Measurements from ENCODE around the gene THRA.

Gene THRA

DNA sequence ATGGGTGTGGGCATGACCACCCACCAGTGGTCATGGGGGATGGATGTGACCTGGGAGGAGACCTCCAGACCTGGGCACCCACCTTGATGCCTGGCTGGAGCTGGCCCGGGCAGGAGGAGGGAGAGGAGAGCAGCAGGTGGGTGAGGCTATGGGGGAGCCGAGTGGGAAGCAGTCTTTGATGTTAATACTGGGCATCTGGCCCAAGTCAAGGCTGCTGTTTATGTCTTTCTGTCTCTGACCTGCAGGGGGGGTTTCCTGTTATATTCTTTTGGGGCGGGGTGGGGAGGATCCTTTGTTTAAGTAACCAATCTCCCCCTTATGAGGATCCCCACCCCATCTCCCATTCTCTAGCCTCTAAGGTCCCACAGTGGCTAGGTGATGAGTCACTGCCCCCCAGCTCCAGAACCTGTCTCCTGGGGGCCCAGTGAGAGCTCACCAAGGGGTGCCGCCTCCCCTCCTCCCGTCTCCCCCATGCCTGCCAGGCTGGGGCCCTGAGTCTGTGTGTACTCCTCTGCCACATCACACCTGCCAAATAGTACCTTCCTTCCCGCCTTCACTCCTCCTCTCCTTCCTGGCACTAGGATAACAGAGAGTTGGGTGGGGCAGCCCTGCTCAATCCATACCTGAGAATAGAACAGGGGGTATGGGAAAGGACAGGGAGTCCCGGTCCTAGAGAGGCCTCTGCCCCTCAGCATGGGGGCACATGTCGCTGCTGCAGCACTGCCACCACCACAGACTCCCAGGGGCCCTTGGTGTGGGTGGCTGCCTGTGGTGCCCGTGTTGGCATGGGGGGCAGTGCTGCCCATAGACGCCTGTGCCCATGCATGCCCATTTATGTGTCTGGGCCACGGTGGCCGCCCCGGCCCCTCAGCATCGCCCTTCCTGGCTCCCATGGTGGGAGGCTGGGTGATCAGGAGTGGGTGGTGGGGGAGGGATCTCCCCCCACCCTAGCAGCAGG lies 7.3 kb downstream of the THRA start:
- H3K27ac Mint-ChIP-seq, result peak overlapping the region; percentile 12
- H3K27me3 Mint-ChIP-seq (ENCODE audit: low read depth, poor library complexity), result peaks cover 3% of the 10 kb centered on the region
- TF ChIP-seq CTCF (IDR thresholded peaks at IDR 0.05), result no peak
- H3K4me1 Mint-ChIP-seq, result peaks cover 72% of the 10 kb centered on the region
- no peaks in the 10 kb centered on the region for H3K9me3 Mint-ChIP-seq
- H3K36me3 Mint-ChIP-seq (ENCODE audit: low read depth), result no peaks in the 10 kb centered on the region
- peak overlapping the region; percentile 52 for H3K4me3 Mint-ChIP-seq
- DNase-seq, result no peak

DNA sequence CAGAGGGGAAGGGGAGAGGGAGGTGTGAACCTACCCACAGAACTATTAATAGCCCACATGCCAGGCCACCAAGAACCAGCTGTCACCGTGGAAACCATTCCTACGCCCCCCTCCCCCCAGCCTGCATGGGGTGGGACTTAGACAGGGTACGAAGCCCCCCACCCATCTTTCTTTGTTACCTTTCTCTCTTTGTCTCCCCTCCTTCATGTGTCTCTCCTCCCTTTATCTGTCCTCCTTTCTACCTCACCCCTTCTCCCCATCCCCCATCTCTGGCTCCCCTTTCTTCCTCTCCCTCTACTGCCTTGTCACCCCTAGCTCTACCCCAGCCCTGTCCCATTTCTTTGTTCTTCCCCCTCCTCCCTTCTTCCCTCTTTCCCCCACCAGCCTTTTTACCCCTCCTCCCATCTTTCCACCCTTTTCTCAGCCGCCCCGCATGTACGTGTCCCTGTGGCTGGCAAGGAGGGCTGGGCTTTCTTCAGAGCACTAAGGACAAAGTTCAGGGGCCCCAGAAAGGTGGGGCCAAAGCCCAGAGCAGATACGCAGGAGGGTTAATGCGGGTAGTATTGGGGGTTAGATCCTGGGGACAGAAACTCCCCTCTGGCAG lies 8.0 kb downstream of the THRA start:
- H3K27me3 Mint-ChIP-seq (ENCODE audit: low read depth, poor library complexity), result no peaks in the 10 kb centered on the region
- no peaks in the 10 kb centered on the region for H3K36me3 Mint-ChIP-seq (ENCODE audit: low read depth)
- TF ChIP-seq CTCF (IDR thresholded peaks at IDR 0.05), result no peak
- no peak overlapping the region for H3K27ac Mint-ChIP-seq
- no peaks in the 10 kb centered on the region for H3K9me3 Mint-ChIP-seq
- peaks cover 72% of the 10 kb centered on the region for H3K4me1 Mint-ChIP-seq
- DNase-seq, result no peak
- no peak overlapping the region for H3K4me3 Mint-ChIP-seq

GRCh38 chr17:40071313-40072039 lies 8.7 kb downstream of the THRA start:
- Mint-ChIP-seq H3K4me1 (peaks cover 70% of the 10 kb centered on the region), H3K27ac (no peak overlapping the region), H3K4me3 (no peak overlapping the region), H3K36me3 (ENCODE audit: low read depth) (no peaks in the 10 kb centered on the region), H3K27me3 (ENCODE audit: low read depth, poor library complexity) (no peaks in the 10 kb centered on the region), H3K9me3 (no peaks in the 10 kb centered on the region)
- TF ChIP-seq CTCF (IDR thresholded peaks at IDR 0.05), result no peak
- no peak for DNase-seq

- Mint-ChIP-seq H3K36me3 (ENCODE audit: low read depth) (no peaks in the 10 kb centered on the region), H3K4me3 (no peak overlapping the region), H3K27me3 (ENCODE audit: low read depth, poor library complexity) (no peaks in the 10 kb centered on the region), H3K27ac (no peak overlapping the region), H3K4me1 (peaks cover 63% of the 10 kb centered on the region), H3K9me3 (no peaks in the 10 kb centered on the region)
- no peak for TF ChIP-seq CTCF (IDR thresholded peaks at IDR 0.05)
- DNase-seq, result no peak
Observed at GRCh38 chr17:40072040-40072734, 9.4 kb downstream of the THRA start.

GRCh38 chr17:40072735-40073346 lies 10.1 kb downstream of the THRA start:
- Mint-ChIP-seq H3K4me1 (peaks cover 57% of the 10 kb centered on the region), H3K4me3 (no peak overlapping the region), H3K36me3 (ENCODE audit: low read depth) (no peaks in the 10 kb centered on the region), H3K27ac (no peak overlapping the region), H3K9me3 (no peaks in the 10 kb centered on the region), H3K27me3 (ENCODE audit: low read depth, poor library complexity) (no peaks in the 10 kb centered on the region)
- TF ChIP-seq CTCF (IDR thresholded peaks at IDR 0.05), result no peak
- DNase-seq, result no peak

All from nephron progenitor cell (in vitro differentiated cells).